Pericardium fibroblast (primary cell): Measurements from ENCODE around the gene ZBTB7A. TPM values are rescaled to one million over a fixed set of nuclear protein-coding genes. Genes with fewer than 3 reads are reported as not detected.

Experiments used
- total RNA-seq: library from RNA; depleted of rRNA; stranded (reverse); fragments of >200 nt; gene quantifications from 2 replicates; pipeline ENCODE4 v1.2.3, GENCODE V29; 2015

The ZBTB7A gene
- 31.6 and 44.0 TPM in 2 replicates for total RNA-seq

DNA sequence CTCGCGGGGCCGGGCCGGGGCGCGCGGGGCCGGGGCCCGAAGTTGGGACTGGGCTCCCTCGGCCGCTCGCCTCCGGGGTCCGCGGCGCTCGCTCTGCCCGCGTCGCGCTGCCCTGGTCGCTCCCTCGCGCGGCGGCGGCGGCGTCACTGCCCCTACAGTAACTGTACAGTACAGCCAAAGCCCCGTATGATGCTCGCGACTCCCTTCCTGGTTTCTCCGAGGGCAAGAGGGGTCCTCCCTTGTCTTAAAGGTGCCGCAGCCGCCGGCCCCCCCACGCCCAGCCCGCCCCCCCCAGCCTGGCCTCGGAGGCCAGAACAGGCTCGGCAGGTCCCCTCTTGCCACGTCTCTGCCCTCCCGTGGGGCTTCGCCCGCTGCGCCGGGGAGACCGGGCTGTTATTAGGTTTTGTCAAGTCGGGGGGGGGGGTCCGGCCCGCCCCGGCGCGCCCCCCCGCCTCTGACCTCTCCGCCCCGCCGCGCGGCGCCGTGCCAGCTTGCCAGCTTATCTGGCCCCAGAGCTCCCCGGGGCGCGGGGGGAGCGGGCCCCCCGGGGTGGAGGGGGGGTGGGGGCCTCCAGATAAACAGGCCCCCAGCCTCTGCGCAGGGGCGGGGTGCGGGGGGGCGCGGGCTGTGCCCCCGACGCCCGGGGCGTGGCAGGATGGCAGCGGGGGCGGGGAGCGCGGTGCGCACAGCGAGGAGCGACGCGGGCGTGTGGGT is at the start of gene ZBTB7A:
Gene ZBTB7A (minus strand): TSS at position 218 of the 714 bp plus-strand sequence. CDS start 11,667 bp downstream, outside the sequence.

DNA sequence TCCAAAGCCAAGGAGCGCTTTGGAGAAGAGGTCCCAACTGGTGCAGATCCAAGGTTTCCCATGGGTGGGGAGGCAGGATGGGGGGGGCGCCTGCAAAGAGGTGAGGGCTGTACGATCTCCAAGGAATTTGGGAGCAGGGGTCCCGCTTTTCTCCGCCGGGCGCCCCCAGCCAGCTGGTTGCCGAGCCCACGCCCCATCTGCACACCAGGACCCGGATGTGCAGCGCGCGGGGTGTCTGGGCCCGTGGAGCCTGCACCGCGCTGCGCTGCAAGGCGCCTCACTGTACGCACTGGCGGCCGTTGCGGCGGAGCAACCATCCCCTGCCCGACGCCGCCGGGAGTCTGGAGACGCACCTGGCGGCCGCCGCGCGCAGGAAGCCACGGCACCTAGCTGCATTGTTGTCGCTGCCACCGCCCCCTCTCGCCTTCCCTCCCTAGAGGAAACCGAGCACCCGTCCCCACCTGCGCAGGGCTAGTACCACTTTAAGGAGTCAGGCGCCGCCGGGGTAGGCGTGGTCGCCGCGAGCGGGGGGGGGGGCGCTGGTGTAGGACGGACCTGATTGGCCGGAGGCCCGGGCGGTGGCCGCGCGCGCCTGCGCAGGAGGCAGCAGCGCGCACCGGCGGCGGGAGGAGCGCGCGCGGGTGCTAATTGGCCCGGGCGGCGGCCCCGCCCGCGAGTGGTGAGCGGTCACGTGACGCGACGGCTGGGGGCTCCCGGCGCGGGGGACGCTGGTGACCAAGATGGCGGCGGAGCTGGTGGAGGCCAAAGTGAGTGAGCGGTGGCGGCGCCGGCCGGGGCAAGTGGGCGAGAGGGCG is 59.5 kb downstream of the ZBTB7A start, which contains the start of gene PIAS4:
Gene PIAS4 (plus strand): TSS at position 716 of the 815 bp plus-strand sequence. CDS start 25 bp downstream, at position 741.

Other genes starting within 250 kb of the ZBTB7A start
- not detected in 2 replicates for gene ZFR2, start 197.9 kb downstream of the ZBTB7A start, total RNA-seq
- gene ATCAY, start 186.2 kb downstream of the ZBTB7A start, total RNA-seq, result not detected in 2 replicates
- 0.26 TPM in 1 of 2 replicates, not detected in the other for gene NMRK2, start 133.8 kb downstream of the ZBTB7A start, total RNA-seq
- gene DAPK3, start 95.8 kb downstream of the ZBTB7A start, total RNA-seq, result 68.3 and 81.7 TPM in 2 replicates
- 3,007 and 5,415 TPM in 2 replicates for gene EEF2, start 81.4 kb downstream of the ZBTB7A start, total RNA-seq
- gene PIAS4, start 59.2 kb downstream of the ZBTB7A start, total RNA-seq, result 12.7 and 14.6 TPM in 2 replicates
- gene MAP2K2, start 57.2 kb upstream of the ZBTB7A start, total RNA-seq, result 164 and 232 TPM in 2 replicates
- not detected in 2 replicates for gene CREB3L3, start 86.7 kb upstream of the ZBTB7A start, total RNA-seq
- gene SIRT6, start 115.7 kb upstream of the ZBTB7A start, total RNA-seq, result 16.7 and 23.5 TPM in 2 replicates
- under 0.01 and 1.3 TPM in 2 replicates for gene ANKRD24, start 115.8 kb upstream of the ZBTB7A start, total RNA-seq
- 0.47 and 1.7 TPM in 2 replicates for gene EBI3, start 162.6 kb upstream of the ZBTB7A start, total RNA-seq
- 14.0 and 16.1 TPM in 2 replicates for gene YJU2, start 180.2 kb upstream of the ZBTB7A start, total RNA-seq
- gene SHD, start 212.4 kb upstream of the ZBTB7A start, total RNA-seq, result 0.68 TPM in 1 of 2 replicates, not detected in the other
- 0.09 and 0.23 TPM in 2 replicates for gene TMIGD2, start 235.5 kb upstream of the ZBTB7A start, total RNA-seq
- gene FSD1, start 237.7 kb upstream of the ZBTB7A start, total RNA-seq, result 6.3 and 7.1 TPM in 2 replicates